BJ (cell line): Measurements from ENCODE around the gene POGZ. TPM values are rescaled to one million over a fixed set of nuclear protein-coding genes. Genes with fewer than 3 reads are reported as not detected.

Experiments
- CTCF ChIA-PET: fragments of 350-600 bp; formaldehyde crosslinking; extraction: SDS; loops from one replicate; lab custom pipeline; 2021; ENCODE audit warnings: antibody characterized with exemption, inconsistent platforms; lab: Yijun Ruan, JAX
- POLR2A ChIA-PET: fragments of 300-600 bp; sonication (Branson Sonifier 250); formaldehyde crosslinking; extraction: SDS; loops from one replicate; lab custom pipeline; 2021; ENCODE audit warnings: antibody characterized with exemption; lab: Charles Lee
- DNase-seq: peaks from one replicate; pipeline ENCODE4 v3.0.0-alpha.2; 2011; ENCODE audit warnings: low read depth
- H3K27me3 ChIP-seq: 2 replicates; pipeline ENCODE4 v1.6.0; 2011; ENCODE audit warnings: low read length; ENCODE audit not compliant: control insufficient read depth, insufficient read depth
- H3K36me3 ChIP-seq: 2 replicates; pipeline ENCODE4 v1.5.1; 2011; ENCODE audit warnings: low read length; ENCODE audit not compliant: control insufficient read depth, insufficient read depth
- H3K4me3 ChIP-seq: 2 replicates; pipeline ENCODE4 v1.5.1; 2011; ENCODE audit warnings: low read depth, mild to moderate bottlenecking, control low read depth, low read length
- CTCF ChIP-seq: IDR thresholded peaks from 2 replicates; pipeline ENCODE4 v1.5.1; 2011; ENCODE audit warnings: low read depth, mild to moderate bottlenecking, control low read depth, inconsistent platforms, low read length, moderate library complexity; ENCODE audit not compliant: insufficient read depth
- polyA plus RNA-seq: library from polyadenylated mRNA; depleted of rRNA; stranded (reverse); fragments of >200 nt; gene quantifications from 2 replicates; pipeline ENCODE4 v1.2.3, GENCODE V29; 2011

The POGZ gene
- polyA plus RNA-seq, 1 experiment: 37.1 TPM

DNA sequence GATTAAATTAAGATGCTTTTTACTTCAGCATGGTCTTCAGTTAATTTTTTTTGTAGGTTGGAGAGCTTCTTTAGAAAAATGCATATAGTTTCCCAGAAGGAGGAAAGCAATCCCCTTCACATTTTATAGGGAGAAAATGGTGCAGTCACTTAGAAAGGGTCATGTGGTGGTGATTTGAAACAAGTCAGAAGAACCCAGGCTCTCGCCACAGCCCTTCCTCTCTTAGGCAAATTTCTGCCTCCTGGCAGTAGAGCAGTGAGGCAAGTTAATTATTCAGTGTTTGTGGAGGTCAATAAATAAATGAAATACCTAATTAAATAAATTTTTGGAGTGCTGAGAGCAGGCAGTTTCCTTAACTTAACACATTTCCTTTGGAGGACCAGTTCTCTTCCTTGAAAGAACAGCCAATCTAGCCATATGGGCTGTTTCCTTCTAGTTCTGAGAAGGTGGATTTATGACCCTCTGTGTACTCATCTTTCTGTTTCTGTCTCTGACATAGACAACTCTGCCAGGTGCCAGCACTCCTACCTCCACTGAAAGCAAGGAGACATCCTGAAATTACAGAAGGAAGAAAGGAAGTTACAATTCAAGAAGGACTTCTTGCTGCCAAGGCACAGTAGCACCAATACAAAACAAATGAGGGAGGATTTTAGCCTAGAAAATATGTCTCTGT lies 19.0 kb upstream of the POGZ start:
- CTCF ChIA-PET: interaction anchor here (0.6 to 1.2 kb wide), 2 partner anchors 16 to 59 kb away, joined by 3 to 4 read pairs; no protein-coding TSS in a partner anchor
- no peak for TF ChIP-seq CTCF
- no peaks in the 10 kb centered on the region for H3K27me3 ChIP-seq

DNA sequence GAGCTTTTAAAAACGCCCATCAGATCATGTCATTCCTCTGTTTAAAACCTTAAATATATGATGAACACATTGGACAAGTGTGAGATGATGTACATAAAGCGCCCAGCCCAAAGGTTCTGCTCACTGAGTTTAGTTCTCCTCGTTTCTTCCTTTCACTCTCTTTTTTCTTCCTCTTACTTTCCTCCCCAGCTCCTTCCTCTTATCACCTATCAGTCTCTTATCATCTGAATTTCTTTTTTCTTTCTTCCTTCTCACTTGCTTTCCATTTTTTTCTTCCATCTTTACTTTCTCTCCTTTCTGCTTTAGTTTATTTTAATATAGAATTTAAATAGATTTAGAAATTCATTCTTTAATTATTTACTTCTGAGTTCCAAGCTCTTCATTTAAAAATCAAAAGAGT lies 17.8 kb upstream of the POGZ start:
- CTCF ChIA-PET: no interaction called here
- no peaks in the 10 kb centered on the region for H3K36me3 ChIP-seq

More for the DNA sequence above, 19.0 kb upstream of the POGZ start:
- POLR2A ChIA-PET: no interaction called here
- no peak overlapping the region for H3K4me3 ChIP-seq
- no peaks in the 10 kb centered on the region for H3K36me3 ChIP-seq
- DNase-seq: no peak

GRCh38 chr1:151476083-151476482 lies 16.8 kb upstream of the POGZ start:
- Histone ChIP-seq H3K36me3 (no peaks in the 10 kb centered on the region), H3K4me3 (no peak overlapping the region), H3K27me3 (no peaks in the 10 kb centered on the region)
- no peak for TF ChIP-seq CTCF
- DNase-seq: no peak
- ChIA-PET POLR2A (no interaction called here), CTCF (interaction anchor here (0.8 kb wide), 1 partner anchor 22 kb away, joined by 3 read pairs; no protein-coding TSS in a partner anchor)

More for the DNA sequence above, 17.8 kb upstream of the POGZ start:
- DNase-seq: no peak
- no peak for TF ChIP-seq CTCF
- Histone ChIP-seq H3K27me3 (no peaks in the 10 kb centered on the region), H3K4me3 (no peak overlapping the region)
- POLR2A ChIA-PET: no interaction called here

GRCh38 chr1:151475175-151475574 lies 15.9 kb upstream of the POGZ start:
- Histone ChIP-seq H3K36me3 (no peaks in the 10 kb centered on the region), H3K27me3 (no peaks in the 10 kb centered on the region), H3K4me3 (no peak overlapping the region)
- POLR2A ChIA-PET: no interaction called here
- CTCF ChIA-PET: interaction anchor here (0.8 to 1.7 kb wide), 3 partner anchors 21 to 1397 kb away, joined by 3 to 4 read pairs (median 3); no protein-coding TSS in a partner anchor
- no peak for DNase-seq
- TF ChIP-seq CTCF: no peak

GRCh38 chr1:151474745-151475144 lies 15.5 kb upstream of the POGZ start:
- ChIA-PET POLR2A (no interaction called here), CTCF (interaction anchor here (1.0 to 1.7 kb wide), 2 partner anchors 61 to 1397 kb away, joined by 3 to 4 read pairs; no protein-coding TSS in a partner anchor)
- no peak for DNase-seq
- no peak for TF ChIP-seq CTCF
- H3K36me3 ChIP-seq: no peaks in the 10 kb centered on the region
- H3K4me3 ChIP-seq: no peak overlapping the region
- H3K27me3 ChIP-seq: no peaks in the 10 kb centered on the region
